HepG2 (cell line): Measurements from ENCODE around the gene YBX2. TPM values are rescaled to one million over a fixed set of nuclear protein-coding genes. Genes with fewer than 3 reads are reported as not detected.
A peak's percentile ranks its signal among the peaks of the same experiment; 100 is the strongest.

Experiments used
- ADNP ChIP-seq: sonication (generic); formaldehyde crosslinking; IDR thresholded peaks from 2 replicates; pipeline ENCODE4 v1.4.0; 2020; ENCODE audit warnings: missing genetic modification reagents
- EHMT2 ChIP-seq: fragments of 200-600 bp; sonication (generic); IDR thresholded peaks from 2 replicates; pipeline ENCODE4 v1.7.0; 2017; ENCODE audit warnings: antibody characterized with exemption, low read depth, low read length, borderline replicate concordance
- MAFG ChIP-seq: sonication (generic); formaldehyde crosslinking; IDR thresholded peaks from 2 replicates; pipeline ENCODE4 v1.5.1; 2020; ENCODE audit warnings: mild to moderate bottlenecking, missing genetic modification reagents
- MXI1 ChIP-seq: IDR thresholded peaks from 3 replicates; pipeline ENCODE4 v1.6.1; 2012; ENCODE audit warnings: low read depth, low read length, inconsistent platforms, borderline replicate concordance
- RFX5 ChIP-seq: IDR thresholded peaks from 2 replicates; pipeline ENCODE4 v1.6.1; 2011; ENCODE audit warnings: low read depth, low read length, improper control_type of control experiment
- RFXANK ChIP-seq: IDR thresholded peaks from 2 replicates; pipeline ENCODE4 v1.6.1; 2016
- ZBTB40 ChIP-seq, 2 experiments: fragments of 450-650 bp in 1 of 2; sonication (generic) in 1 of 2; formaldehyde crosslinking in 1 of 2; IDR thresholded peaks; 2 replicates each; pipeline versions ENCODE4 v1.6.1 to v1.8.0; 2016 to 2022; ENCODE audit warnings: antibody characterized with exemption in 1 of 2, mild to moderate bottlenecking in 1 of 2, missing genetic modification reagents in 1 of 2
- ZNF430 ChIP-seq: sonication (generic); formaldehyde crosslinking; IDR thresholded peaks from 2 replicates; pipeline ENCODE4 v1.9.0; 2021; ENCODE audit warnings: mild to moderate bottlenecking, missing genetic modification reagents
- ZNF562 ChIP-seq: sonication (generic); formaldehyde crosslinking; IDR thresholded peaks from 2 replicates; pipeline ENCODE4 v1.8.0; 2022; ENCODE audit warnings: missing genetic modification reagents, borderline replicate concordance
- ZSCAN25 ChIP-seq: sonication (generic); formaldehyde crosslinking; IDR thresholded peaks from 2 replicates; pipeline ENCODE4 v1.8.0; 2022; ENCODE audit warnings: mild to moderate bottlenecking, missing genetic modification reagents
- ZSCAN30 ChIP-seq: sonication (generic); formaldehyde crosslinking; IDR thresholded peaks from 2 replicates; pipeline ENCODE4 v1.5.0; 2020; ENCODE audit warnings: mild to moderate bottlenecking, missing genetic modification reagents
- polyA plus RNA-seq, 8 experiments: library from polyadenylated mRNA; depleted of rRNA in 3 of 8; stranded (reverse) in 7 of 8; unstranded in 1 of 8; fragments of >200 nt; fragmentation: Illumina TruSeq in 4 of 8; extraction: Trizol in 4 of 8; gene quantifications; 2 replicates each; pipeline versions ENCODE4 v1.2.1 to v1.2.3, GENCODE V29; 2011 to 2016; ENCODE audit warnings: low read depth in 4 of 8, missing spikeins in 1 of 8, mixed read lengths in 1 of 8; ENCODE audit not compliant: insufficient read depth in 1 of 8
- total RNA-seq, 5 experiments: library from RNA; depleted of rRNA; stranded (reverse); fragments of >200 nt; fragmentation: Illumina TruSeq; extraction: Trizol; gene quantifications; 2 replicates each; pipeline ENCODE4 v1.2.3, GENCODE V29; 2016; ENCODE audit warnings: low read depth in 1 of 5
- TF ChIP-seq, protein P1 (sequence below): sonication (generic); formaldehyde crosslinking; IDR thresholded peaks from 2 replicates; pipeline ENCODE4 v1.5.0; 2020; ENCODE audit warnings: mild to moderate bottlenecking, missing genetic modification reagents
- TF ChIP-seq, protein P2 (sequence below): sonication (generic); formaldehyde crosslinking; IDR thresholded peaks from 2 replicates; pipeline ENCODE4 v1.4.0; 2020; ENCODE audit warnings: missing genetic modification reagents
- TF ChIP-seq, protein P3 (sequence below): IDR thresholded peaks from 2 replicates; pipeline ENCODE4 v1.6.1; 2016; ENCODE audit warnings: low read depth, borderline replicate concordance

Gene YBX2
- total and polyA plus RNA-seq, 2 of the 13 experiments (the other 11 are each of a cell fraction or from before 2014, with no cell fraction given), result 0.12 to 0.22 TPM

- TF ChIP-seq, protein P1, sequence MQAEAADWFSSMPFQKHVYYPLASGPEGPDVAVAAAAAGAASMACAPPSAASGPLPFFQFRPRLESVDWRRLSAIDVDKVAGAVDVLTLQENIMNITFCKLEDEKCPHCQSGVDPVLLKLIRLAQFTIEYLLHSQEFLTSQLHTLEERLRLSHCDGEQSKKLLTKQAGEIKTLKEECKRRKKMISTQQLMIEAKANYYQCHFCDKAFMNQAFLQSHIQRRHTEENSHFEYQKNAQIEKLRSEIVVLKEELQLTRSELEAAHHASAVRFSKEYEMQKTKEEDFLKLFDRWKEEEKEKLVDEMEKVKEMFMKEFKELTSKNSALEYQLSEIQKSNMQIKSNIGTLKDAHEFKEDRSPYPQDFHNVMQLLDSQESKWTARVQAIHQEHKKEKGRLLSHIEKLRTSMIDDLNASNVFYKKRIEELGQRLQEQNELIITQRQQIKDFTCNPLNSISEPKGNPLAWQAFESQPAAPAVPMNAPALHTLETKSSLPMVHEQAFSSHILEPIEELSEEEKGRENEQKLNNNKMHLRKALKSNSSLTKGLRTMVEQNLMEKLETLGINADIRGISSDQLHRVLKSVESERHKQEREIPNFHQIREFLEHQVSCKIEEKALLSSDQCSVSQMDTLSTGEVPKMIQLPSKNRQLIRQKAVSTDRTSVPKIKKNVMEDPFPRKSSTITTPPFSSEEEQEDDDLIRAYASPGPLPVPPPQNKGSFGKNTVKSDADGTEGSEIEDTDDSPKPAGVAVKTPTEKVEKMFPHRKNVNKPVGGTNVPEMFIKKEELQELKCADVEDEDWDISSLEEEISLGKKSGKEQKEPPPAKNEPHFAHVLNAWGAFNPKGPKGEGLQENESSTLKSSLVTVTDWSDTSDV (CRISPR knock-in tag), result 0 out of 2 replicates have a peak, but pooled peaks have one; percentile 35
- TF ChIP-seq ZNF562 (CRISPR knock-in tag) (no peak), RFXANK (no peak), EHMT2 (no peak), RFX5 (no peak), ZNF430 (peak; percentile 64; the same call in 1 of the 2 replicates), ZSCAN25 (CRISPR knock-in tag) (peak; percentile 70), ZSCAN30 (CRISPR knock-in tag) (no peak), MAFG (CRISPR knock-in tag) (no peak), MXI1 (peak; percentile 67; the same call in 2 of the 3 replicates), ADNP (CRISPR knock-in tag) (no peak), ZBTB40 (IDR thresholded peaks at IDR 0.05) (peak; percentile 67), ZBTB40 (CRISPR knock-in tag; IDR thresholded peaks at IDR 0.05) (no peak)
- TF ChIP-seq, protein P2, sequence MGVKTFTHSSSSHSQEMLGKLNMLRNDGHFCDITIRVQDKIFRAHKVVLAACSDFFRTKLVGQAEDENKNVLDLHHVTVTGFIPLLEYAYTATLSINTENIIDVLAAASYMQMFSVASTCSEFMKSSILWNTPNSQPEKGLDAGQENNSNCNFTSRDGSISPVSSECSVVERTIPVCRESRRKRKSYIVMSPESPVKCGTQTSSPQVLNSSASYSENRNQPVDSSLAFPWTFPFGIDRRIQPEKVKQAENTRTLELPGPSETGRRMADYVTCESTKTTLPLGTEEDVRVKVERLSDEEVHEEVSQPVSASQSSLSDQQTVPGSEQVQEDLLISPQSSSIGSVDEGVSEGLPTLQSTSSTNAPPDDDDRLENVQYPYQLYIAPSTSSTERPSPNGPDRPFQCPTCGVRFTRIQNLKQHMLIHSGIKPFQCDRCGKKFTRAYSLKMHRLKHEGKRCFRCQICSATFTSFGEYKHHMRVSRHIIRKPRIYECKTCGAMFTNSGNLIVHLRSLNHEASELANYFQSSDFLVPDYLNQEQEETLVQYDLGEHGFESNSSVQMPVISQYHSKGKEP (CRISPR knock-in tag), result no peak
- TF ChIP-seq, protein P3, sequence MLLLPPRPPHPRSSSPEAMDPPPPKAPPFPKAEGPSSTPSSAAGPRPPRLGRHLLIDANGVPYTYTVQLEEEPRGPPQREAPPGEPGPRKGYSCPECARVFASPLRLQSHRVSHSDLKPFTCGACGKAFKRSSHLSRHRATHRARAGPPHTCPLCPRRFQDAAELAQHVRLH, result peak; percentile 76; the same call in 1 of the 2 replicates
Measured at GRCh38 chr17:7239091-7240027, 55.1 kb downstream of the YBX2 start, which contains the start of gene PHF23 (continued).
